ENCODE results near the gene MKKS.

DNA sequence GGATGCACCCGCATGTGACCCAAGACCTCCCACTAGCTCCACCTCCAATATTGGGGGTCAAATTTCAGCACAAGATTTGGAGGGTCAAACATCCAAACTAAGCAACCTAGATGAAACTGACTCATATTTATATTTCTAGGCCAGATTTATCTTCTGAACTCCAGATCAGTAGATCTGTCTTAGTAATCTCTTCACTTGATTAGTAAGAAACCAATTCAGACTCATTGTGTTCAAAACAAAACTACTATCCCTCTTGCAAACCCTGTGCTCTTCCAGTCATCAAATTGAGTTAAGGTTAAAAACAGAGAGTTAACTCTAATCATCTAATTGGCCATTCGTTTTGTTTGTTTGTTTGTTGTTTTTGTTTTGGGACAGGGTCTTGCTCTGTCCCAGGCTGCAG, 43.3 kb downstream of the MKKS start:
- TF ChIP-seq, protein P1, sequence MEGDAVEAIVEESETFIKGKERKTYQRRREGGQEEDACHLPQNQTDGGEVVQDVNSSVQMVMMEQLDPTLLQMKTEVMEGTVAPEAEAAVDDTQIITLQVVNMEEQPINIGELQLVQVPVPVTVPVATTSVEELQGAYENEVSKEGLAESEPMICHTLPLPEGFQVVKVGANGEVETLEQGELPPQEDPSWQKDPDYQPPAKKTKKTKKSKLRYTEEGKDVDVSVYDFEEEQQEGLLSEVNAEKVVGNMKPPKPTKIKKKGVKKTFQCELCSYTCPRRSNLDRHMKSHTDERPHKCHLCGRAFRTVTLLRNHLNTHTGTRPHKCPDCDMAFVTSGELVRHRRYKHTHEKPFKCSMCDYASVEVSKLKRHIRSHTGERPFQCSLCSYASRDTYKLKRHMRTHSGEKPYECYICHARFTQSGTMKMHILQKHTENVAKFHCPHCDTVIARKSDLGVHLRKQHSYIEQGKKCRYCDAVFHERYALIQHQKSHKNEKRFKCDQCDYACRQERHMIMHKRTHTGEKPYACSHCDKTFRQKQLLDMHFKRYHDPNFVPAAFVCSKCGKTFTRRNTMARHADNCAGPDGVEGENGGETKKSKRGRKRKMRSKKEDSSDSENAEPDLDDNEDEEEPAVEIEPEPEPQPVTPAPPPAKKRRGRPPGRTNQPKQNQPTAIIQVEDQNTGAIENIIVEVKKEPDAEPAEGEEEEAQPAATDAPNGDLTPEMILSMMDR (IDR thresholded peaks at IDR 0.05), result no peak
- no peak for TF ChIP-seq POLR2A (IDR thresholded peaks at IDR 0.05)

Measured in Peyer's patch (tissue), 4 donors.